Renal cortex interstitium (tissue), 11 donors: Measurements from ENCODE around the gene SBK1. TPM values are rescaled to one million over a fixed set of nuclear protein-coding genes. Genes with fewer than 3 reads are reported as not detected.

Source experiments
- DNase-seq, 11 donors: peaks; one replicate each; pipeline ENCODE4 v3.0.0-alpha.2; 2013; ENCODE audit warnings: low read depth in 9 of 11, low spot score in 4 of 11; ENCODE audit errors: extremely low read depth in 1 of 11
- polyA plus RNA-seq, 3 donors: library from polyadenylated mRNA; unstranded; fragments of 120-200 nt; gene quantifications; one replicate each; pipeline ENCODE4 v1.2.1, GENCODE V29; 2013; ENCODE audit not compliant: insufficient read length in 3 of 3

Gene SBK1
- polyA plus RNA-seq, 3 donors: 15.6 to 21.1 (median 17.2) TPM

- DNase-seq: no peak
These were observed 16.0 kb upstream of the SBK1 start for GRCh38 chr16:28276301-28276700.

- peak in 9 of 11 donors; percentile 55 to 79 (median 75) for DNase-seq
These were observed 14.6 kb upstream of the SBK1 start for GRCh38 chr16:28277537-28278388.

- no peak for DNase-seq
These were observed 13.3 kb upstream of the SBK1 start for GRCh38 chr16:28279006-28279405.

GRCh38 chr16:28280881-28281836 is 11.2 kb upstream of the SBK1 start:
- DNase-seq: no peak

- DNase-seq: no peak
These were observed 10.3 kb upstream of the SBK1 start for GRCh38 chr16:28282045-28282444.

GRCh38 chr16:28283173-28283572 is 9.2 kb upstream of the SBK1 start:
- DNase-seq: no peak

- no peak for DNase-seq
These were observed 8.3 kb upstream of the SBK1 start for GRCh38 chr16:28283798-28284577.

GRCh38 chr16:28285649-28286048 is 6.7 kb upstream of the SBK1 start:
- DNase-seq: no peak

GRCh38 chr16:28288114-28288513 is 4.2 kb upstream of the SBK1 start:
- DNase-seq: no peak

GRCh38 chr16:28289048-28289447 is 3.3 kb upstream of the SBK1 start:
- no peak for DNase-seq

- DNase-seq: no peak
These were observed 2.1 kb upstream of the SBK1 start for GRCh38 chr16:28289939-28290858.

GRCh38 chr16:28290859-28291254 is 1.5 kb upstream of the SBK1 start:
- DNase-seq: no peak

GRCh38 chr16:28292731-28293600 is 641 bp downstream of the SBK1 start:
- DNase-seq: peak in 8 of 11 donors; percentile 43 to 70 (median 62)

- DNase-seq: no peak
These were observed 1.3 kb downstream of the SBK1 start for GRCh38 chr16:28293601-28293960.

GRCh38 chr16:28294201-28294600 is 1.9 kb downstream of the SBK1 start:
- no peak for DNase-seq

GRCh38 chr16:28295276-28295675 is 3.0 kb downstream of the SBK1 start:
- no peak for DNase-seq

GRCh38 chr16:28297308-28297707 is 5.0 kb downstream of the SBK1 start:
- DNase-seq: no peak
